Smooth muscle cell (in vitro differentiated cells): ENCODE results near the gene CNPPD1. TPM values are rescaled to one million over a fixed set of nuclear protein-coding genes. Genes with fewer than 3 reads are reported as not detected.

ENCODE experiments used
- DNase-seq: peaks from one replicate; lab custom pipeline; 2025; ENCODE audit not compliant: unreplicated experiment; lab: John Stamatoyannopoulos, UW
- H2AFZ ChIP-seq: fragments of 200-600 bp; sonication (generic); 2 replicates; pipeline ENCODE4 v1.6.0; 2016; ENCODE audit warnings: antibody characterized with exemption, low read depth, mild to moderate bottlenecking
- H3F3A ChIP-seq: fragments of 200-600 bp; sonication (generic); 2 replicates; pipeline ENCODE4 v1.6.0; 2017; ENCODE audit warnings: antibody characterized with exemption, low read depth
- H3K27ac ChIP-seq: fragments of 200-600 bp; sonication (generic); 2 replicates; pipeline ENCODE4 v1.5.1; 2016; ENCODE audit warnings: low read depth, mild to moderate bottlenecking
- H3K27me3 ChIP-seq: fragments of 200-600 bp; sonication (generic); 2 replicates; pipeline ENCODE4 v1.6.1; 2016; ENCODE audit warnings: low read depth, mild to moderate bottlenecking
- H3K36me3 ChIP-seq: fragments of 200-600 bp; sonication (generic); 2 replicates; pipeline ENCODE4 v1.5.1; 2016; ENCODE audit warnings: low read depth
- H3K4me1 ChIP-seq: fragments of 200-600 bp; sonication (generic); 2 replicates; pipeline ENCODE4 v1.5.1; 2016; ENCODE audit warnings: low read depth
- H3K4me2 ChIP-seq: fragments of 200-600 bp; sonication (generic); 2 replicates; pipeline ENCODE4 v1.6.0; 2016; ENCODE audit warnings: mild to moderate bottlenecking
- H3K4me3 ChIP-seq: fragments of 200-600 bp; sonication (generic); 2 replicates; pipeline ENCODE4 v1.5.1; 2016; ENCODE audit warnings: mild to moderate bottlenecking
- H3K79me2 ChIP-seq: fragments of 200-600 bp; sonication (generic); 2 replicates; pipeline ENCODE4 v1.6.0; 2016; ENCODE audit warnings: low read depth, mild to moderate bottlenecking
- H3K9ac ChIP-seq: fragments of 200-600 bp; sonication (generic); 2 replicates; pipeline ENCODE4 v1.6.0; 2016; ENCODE audit warnings: low read depth
- H3K9me3 ChIP-seq: fragments of 200-600 bp; sonication (generic); replicated peaks from 2 replicates; pipeline ENCODE4 v1.5.1; 2016; ENCODE audit warnings: low read depth
- H4K20me1 ChIP-seq: fragments of 200-600 bp; sonication (generic); 2 replicates; pipeline ENCODE4 v1.6.0; 2016; ENCODE audit warnings: low read depth
- CTCF ChIP-seq: fragments of 200-600 bp; sonication (generic); IDR thresholded peaks from 2 replicates; pipeline ENCODE4 v1.5.1; 2017; ENCODE audit warnings: borderline replicate concordance, mild to moderate bottlenecking, antibody characterized with exemption; ENCODE audit not compliant: insufficient read depth, poor library complexity, severe bottlenecking
- WGBS: methylation state at CpG from one replicate; pipeline ENCODE4 v1.1.7; 2016; ENCODE audit warnings: low lambda C conversion rate; 5-methylcytosine and 5-hydroxymethylcytosine counted together
- polyA plus RNA-seq: library from polyadenylated mRNA; unstranded; fragments of >200 nt; fragmentation: Nextera tagmentation; extraction: Ambion mirVana; gene quantifications from 2 replicates; pipeline ENCODE4 v1.2.1, GENCODE V29; 2016
- total RNA-seq: library from RNA; depleted of rRNA; stranded (reverse); fragments of >200 nt; gene quantifications from 2 replicates; pipeline ENCODE4 v1.2.3, GENCODE V29; 2014

The CNPPD1 gene
- total and polyA plus RNA-seq, 2 experiments from 2014 or later = 14.8 to 26.0 TPM

- Histone ChIP-seq H3K79me2 (peaks cover 9% of the 10 kb centered on the region), H3K27me3 (no peaks in the 10 kb centered on the region), H3K27ac (no peak overlapping the region), H3F3A (peaks cover 3% of the 10 kb centered on the region), H3K9me3 (no peaks in the 10 kb centered on the region), H3K4me3 (no peak overlapping the region), H4K20me1 (peaks cover 5% of the 10 kb centered on the region), H3K4me2 (no peak overlapping the region), H2AFZ (no peak overlapping the region), H3K4me1 (peaks cover 4% of the 10 kb centered on the region), H3K36me3 (no peaks in the 10 kb centered on the region), H3K9ac (no peak overlapping the region)
- WGBS = 97% methylated on average over 3 of the region's 3 CpGs
- no peak for DNase-seq
- TF ChIP-seq CTCF = no peak
These were observed 2.6 kb downstream of the CNPPD1 start for GRCh38 chr2:219174146-219174545.

GRCh38 chr2:219173176-219173575, 3.5 kb downstream of the CNPPD1 start:
- Histone ChIP-seq H3F3A (peaks cover 3% of the 10 kb centered on the region), H3K27ac (no peak overlapping the region), H3K27me3 (no peaks in the 10 kb centered on the region), H3K9ac (no peak overlapping the region), H3K4me1 (peaks cover 4% of the 10 kb centered on the region), H3K36me3 (no peaks in the 10 kb centered on the region), H3K79me2 (no peaks in the 10 kb centered on the region), H4K20me1 (no peaks in the 10 kb centered on the region), H3K4me2 (no peak overlapping the region), H3K9me3 (no peaks in the 10 kb centered on the region), H3K4me3 (no peak overlapping the region), H2AFZ (no peak overlapping the region)
- TF ChIP-seq CTCF = no peak
- DNase-seq = no peak
- over 99% methylated on average over 6 of the region's 6 CpGs for WGBS

GRCh38 chr2:219172231-219173154, 4.2 kb downstream of the CNPPD1 start:
- Histone ChIP-seq H3K4me3 (no peak overlapping the region), H3K79me2 (no peaks in the 10 kb centered on the region), H3K27ac (no peak overlapping the region), H3K27me3 (no peaks in the 10 kb centered on the region), H3K9me3 (no peaks in the 10 kb centered on the region), H3K4me1 (peaks cover 4% of the 10 kb centered on the region), H2AFZ (no peak overlapping the region), H3K36me3 (no peaks in the 10 kb centered on the region), H3K9ac (no peak overlapping the region), H3K4me2 (no peak overlapping the region), H4K20me1 (no peaks in the 10 kb centered on the region), H3F3A (peaks cover 3% of the 10 kb centered on the region)
- no peak for TF ChIP-seq CTCF
- WGBS = 94% methylated on average over 14 of the region's 16 CpGs
- no peak for DNase-seq
